ENCODE measurements around the gene CLECL1.
"Not testable (repeated sequence)": the region's sequence is repeated elsewhere in the genome, so short reads cannot be mapped to it uniquely, and the experiment has no call there.

Gene CLECL1

GRCh38 chr12:9740106-9740750 lies 7.3 kb upstream of the CLECL1 start:
- H3K4me3 ChIP-seq (ENCODE audit: low read length), result no peak overlapping the region
- H2AFZ ChIP-seq (ENCODE audit: low read depth, low read length), result no peak overlapping the region
- peaks cover 85% of the 10 kb centered on the region for H3K4me1 ChIP-seq (ENCODE audit: low read length)
- H3K36me3 ChIP-seq (replicated peaks; ENCODE audit: low read depth, low read length), result no peaks in the 10 kb centered on the region
- H3K27ac ChIP-seq (ENCODE audit: low read length), result no peak overlapping the region
- TF ChIP-seq EZH2phosphoT487 (IDR thresholded peaks at IDR 0.05; ENCODE audit: low read depth), result no peak
- TF ChIP-seq, protein P1, sequence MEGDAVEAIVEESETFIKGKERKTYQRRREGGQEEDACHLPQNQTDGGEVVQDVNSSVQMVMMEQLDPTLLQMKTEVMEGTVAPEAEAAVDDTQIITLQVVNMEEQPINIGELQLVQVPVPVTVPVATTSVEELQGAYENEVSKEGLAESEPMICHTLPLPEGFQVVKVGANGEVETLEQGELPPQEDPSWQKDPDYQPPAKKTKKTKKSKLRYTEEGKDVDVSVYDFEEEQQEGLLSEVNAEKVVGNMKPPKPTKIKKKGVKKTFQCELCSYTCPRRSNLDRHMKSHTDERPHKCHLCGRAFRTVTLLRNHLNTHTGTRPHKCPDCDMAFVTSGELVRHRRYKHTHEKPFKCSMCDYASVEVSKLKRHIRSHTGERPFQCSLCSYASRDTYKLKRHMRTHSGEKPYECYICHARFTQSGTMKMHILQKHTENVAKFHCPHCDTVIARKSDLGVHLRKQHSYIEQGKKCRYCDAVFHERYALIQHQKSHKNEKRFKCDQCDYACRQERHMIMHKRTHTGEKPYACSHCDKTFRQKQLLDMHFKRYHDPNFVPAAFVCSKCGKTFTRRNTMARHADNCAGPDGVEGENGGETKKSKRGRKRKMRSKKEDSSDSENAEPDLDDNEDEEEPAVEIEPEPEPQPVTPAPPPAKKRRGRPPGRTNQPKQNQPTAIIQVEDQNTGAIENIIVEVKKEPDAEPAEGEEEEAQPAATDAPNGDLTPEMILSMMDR (IDR thresholded peaks at IDR 0.05; ENCODE audit: low read depth, low read length), result no peak
- H3K4me2 ChIP-seq (ENCODE audit: low read length), result peak overlapping the region; percentile 2; the same call in 1 of the 2 replicates
- H4K20me1 ChIP-seq (ENCODE audit: insufficient read depth, low read length), result no peaks in the 10 kb centered on the region
- H3K9ac ChIP-seq (ENCODE audit: low read length), result no peak overlapping the region
- H3K27me3 ChIP-seq (ENCODE audit: low read depth, low read length), result no peaks in the 10 kb centered on the region
- peaks cover 68% of the 10 kb centered on the region for H3K79me2 ChIP-seq (ENCODE audit: low read length)
- no peaks in the 10 kb centered on the region for H3K9me3 ChIP-seq (ENCODE audit: insufficient read depth, low read length)

DNA sequence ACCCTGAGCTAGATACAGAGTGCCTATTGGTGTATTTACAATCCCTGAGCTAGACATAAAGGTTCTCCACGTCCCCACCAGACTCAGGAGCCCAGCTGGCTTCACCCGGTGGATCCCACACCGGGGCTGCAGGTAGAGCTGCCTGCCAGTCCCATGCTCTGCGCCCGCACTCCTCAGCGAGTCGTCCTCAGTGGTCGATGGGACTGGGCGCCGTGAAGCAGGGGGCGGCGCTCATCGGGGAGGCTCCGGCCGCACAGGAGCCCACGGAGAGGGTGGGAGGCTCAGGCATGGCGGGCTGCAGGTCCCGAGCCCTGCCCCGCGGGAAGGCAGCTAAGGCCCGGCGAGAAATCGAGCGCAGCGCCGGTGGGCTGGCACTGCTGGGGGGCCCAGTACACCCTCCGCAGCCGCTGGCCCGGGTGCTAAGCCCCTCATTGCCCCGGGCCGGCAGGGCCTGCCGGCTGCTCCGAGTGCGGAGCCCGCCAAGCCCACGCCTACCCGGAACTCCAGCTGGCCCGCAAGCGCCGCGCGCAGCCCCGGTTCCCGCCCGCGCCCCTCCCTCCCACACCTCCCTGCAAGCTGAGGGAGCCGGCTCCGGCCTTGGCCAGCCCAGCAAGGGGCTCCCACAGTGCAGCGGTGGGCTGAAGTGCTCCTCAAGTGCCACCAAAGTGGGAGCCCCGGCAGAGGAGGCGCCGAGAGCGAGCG lies 6.7 kb upstream of the CLECL1 start:
- H4K20me1 ChIP-seq (ENCODE audit: insufficient read depth, low read length); H3K36me3 ChIP-seq (replicated peaks; ENCODE audit: low read depth, low read length); H2AFZ ChIP-seq (ENCODE audit: low read depth, low read length); H3K27me3 ChIP-seq (ENCODE audit: low read depth, low read length); H3K4me3 ChIP-seq (ENCODE audit: low read length); H3K27ac ChIP-seq (ENCODE audit: low read length); H3K4me2 ChIP-seq (ENCODE audit: low read length); H3K9me3 ChIP-seq (ENCODE audit: insufficient read depth, low read length); H3K9ac ChIP-seq (ENCODE audit: low read length): not testable (repeated sequence)
- peaks cover 83% of the 10 kb centered on the region for H3K4me1 ChIP-seq (ENCODE audit: low read length)
- H3K79me2 ChIP-seq (ENCODE audit: low read length), result peaks cover 75% of the 10 kb centered on the region

GRCh38 chr12:9738905-9739304 lies 6.0 kb upstream of the CLECL1 start:
- not testable (repeated sequence) for H3K4me2 ChIP-seq (ENCODE audit: low read length); H2AFZ ChIP-seq (ENCODE audit: low read depth, low read length); H3K9ac ChIP-seq (ENCODE audit: low read length); H3K9me3 ChIP-seq (ENCODE audit: insufficient read depth, low read length); H3K4me3 ChIP-seq (ENCODE audit: low read length); H3K27me3 ChIP-seq (ENCODE audit: low read depth, low read length); H4K20me1 ChIP-seq (ENCODE audit: insufficient read depth, low read length); H3K36me3 ChIP-seq (replicated peaks; ENCODE audit: low read depth, low read length)
- Histone ChIP-seq H3K27ac (ENCODE audit: low read length) (peak overlapping the region; percentile 98), H3K4me1 (ENCODE audit: low read length) (peaks cover 81% of the 10 kb centered on the region), H3K79me2 (ENCODE audit: low read length) (peaks cover 80% of the 10 kb centered on the region)

- no peaks in the 10 kb centered on the region for H3K9me3 ChIP-seq (ENCODE audit: insufficient read depth, low read length)
- H3K4me1 ChIP-seq (ENCODE audit: low read length), result peaks cover 70% of the 10 kb centered on the region
- peak overlapping the region; percentile 85 for H3K4me2 ChIP-seq (ENCODE audit: low read length)
- H3K36me3 ChIP-seq (replicated peaks; ENCODE audit: low read depth, low read length), result no peaks in the 10 kb centered on the region
- H3K27ac ChIP-seq (ENCODE audit: low read length), result peak overlapping the region; percentile 98
- no peaks in the 10 kb centered on the region for H4K20me1 ChIP-seq (ENCODE audit: insufficient read depth, low read length)
- peak overlapping the region; percentile 66 for H3K4me3 ChIP-seq (ENCODE audit: low read length)
- H2AFZ ChIP-seq (ENCODE audit: low read depth, low read length), result no peak overlapping the region
- no peak for TF ChIP-seq EZH2phosphoT487 (IDR thresholded peaks at IDR 0.05; ENCODE audit: low read depth)
- TF ChIP-seq, protein P1 (IDR thresholded peaks at IDR 0.05; ENCODE audit: low read depth, low read length), result no peak
- H3K79me2 ChIP-seq (ENCODE audit: low read length), result peaks cover 78% of the 10 kb centered on the region
- H3K27me3 ChIP-seq (ENCODE audit: low read depth, low read length), result no peaks in the 10 kb centered on the region
- peak overlapping the region; percentile 77 for H3K9ac ChIP-seq (ENCODE audit: low read length)
These were observed 4.2 kb upstream of the CLECL1 start for GRCh38 chr12:9736936-9737705.

All from OCI-LY3 (cell line).